Measurements from ENCODE around the gene CRACDL. TPM values are rescaled to one million over a fixed set of nuclear protein-coding genes. Genes with fewer than 3 reads are reported as not detected.

CRACDL gene
- total RNA-seq, 4 donors from 2014 or later = 0.94 to 5.8 (median 1.8) TPM

GRCh38 chr2:98952966-98953365, 16.9 kb upstream of the CRACDL start:
- H3K4me3 ChIP-seq = no peak overlapping the region
- H3K4me1 ChIP-seq = peaks cover 0 to 15% (median 0%) of the 10 kb centered on the region in 3 donors
- ATAC-seq = no peak
- H3K27ac ChIP-seq = no peak overlapping the region
- WGBS, 2 donors (ENCODE audit: low coverage in 1 of 2) = 44 to 59% methylated on average over 2 to 4 of the region's 4 CpGs
- H3K9me3 ChIP-seq = no peaks in the 10 kb centered on the region
- peaks cover 12% of the 10 kb centered on the region for H3K27me3 ChIP-seq
- TF ChIP-seq EP300 (IDR thresholded peaks at IDR 0.05) = no peak
- TF ChIP-seq POLR2AphosphoS5 (IDR thresholded peaks at IDR 0.05) = no peak
- no peak for TF ChIP-seq POLR2A (IDR thresholded peaks at IDR 0.05)
- no peak for TF ChIP-seq CTCF (IDR thresholded peaks at IDR 0.05)
- no peaks in the 10 kb centered on the region for H3K36me3 ChIP-seq

- WGBS, 2 donors (ENCODE audit: low coverage in 1 of 2) = 50% methylated on average over 5 of the region's 5 CpGs; no CpG with 5 or more reads in 1 of the 2 donors
- Histone ChIP-seq H3K4me1 (peaks cover 0 to 16% (median 0%) of the 10 kb centered on the region in 3 donors), H3K27ac (no peak overlapping the region), H3K9me3 (no peaks in the 10 kb centered on the region), H3K27me3 (peaks cover 6% of the 10 kb centered on the region), H3K4me3 (no peak overlapping the region), H3K36me3 (no peaks in the 10 kb centered on the region)
- TF ChIP-seq EP300 (IDR thresholded peaks at IDR 0.05) (no peak), CTCF (IDR thresholded peaks at IDR 0.05) (no peak), POLR2A (IDR thresholded peaks at IDR 0.05) (no peak), POLR2AphosphoS5 (IDR thresholded peaks at IDR 0.05) (no peak)
- ATAC-seq = no peak
These were observed 13.1 kb upstream of the CRACDL start for GRCh38 chr2:98948956-98949739.

GRCh38 chr2:98947554-98947953, 11.5 kb upstream of the CRACDL start:
- Histone ChIP-seq H3K4me1 (peaks cover 0 to 16% (median 0%) of the 10 kb centered on the region in 3 donors), H3K9me3 (no peaks in the 10 kb centered on the region), H3K36me3 (no peaks in the 10 kb centered on the region), H3K4me3 (no peak overlapping the region), H3K27ac (no peak overlapping the region), H3K27me3 (peaks cover 6% of the 10 kb centered on the region)
- TF ChIP-seq POLR2AphosphoS5 (IDR thresholded peaks at IDR 0.05) (no peak), POLR2A (IDR thresholded peaks at IDR 0.05) (no peak), EP300 (IDR thresholded peaks at IDR 0.05) (no peak), CTCF (IDR thresholded peaks at IDR 0.05) (no peak)
- ATAC-seq = no peak
- 58 to 76% methylated on average over 7 to 8 of the region's 8 CpGs for WGBS, 2 donors (ENCODE audit: low coverage in 1 of 2)

DNA sequence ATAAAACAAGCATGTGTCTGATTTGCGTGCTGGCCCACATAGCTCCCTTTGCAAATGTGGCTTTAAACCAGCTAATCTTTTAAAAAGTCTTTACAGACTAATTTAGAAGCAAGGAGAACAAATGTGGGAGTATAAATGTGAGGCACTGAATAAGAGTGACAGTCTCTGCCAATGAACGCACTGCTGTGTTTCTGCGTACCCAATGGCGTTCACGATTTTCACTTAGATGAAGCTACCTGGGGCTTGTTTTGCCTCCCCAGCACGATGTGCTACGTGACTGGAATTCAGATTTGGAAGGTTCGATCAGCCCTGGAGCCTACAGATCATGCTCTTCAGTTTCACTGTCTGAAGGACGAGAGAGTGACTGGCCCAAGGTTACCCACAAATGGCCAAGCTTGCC, 10.8 kb upstream of the CRACDL start:
- TF ChIP-seq CTCF (IDR thresholded peaks at IDR 0.05) (no peak), POLR2A (IDR thresholded peaks at IDR 0.05) (no peak), POLR2AphosphoS5 (IDR thresholded peaks at IDR 0.05) (no peak), EP300 (IDR thresholded peaks at IDR 0.05) (no peak)
- H3K4me1 ChIP-seq = peaks cover 0 to 16% (median 0%) of the 10 kb centered on the region in 3 donors

DNA sequence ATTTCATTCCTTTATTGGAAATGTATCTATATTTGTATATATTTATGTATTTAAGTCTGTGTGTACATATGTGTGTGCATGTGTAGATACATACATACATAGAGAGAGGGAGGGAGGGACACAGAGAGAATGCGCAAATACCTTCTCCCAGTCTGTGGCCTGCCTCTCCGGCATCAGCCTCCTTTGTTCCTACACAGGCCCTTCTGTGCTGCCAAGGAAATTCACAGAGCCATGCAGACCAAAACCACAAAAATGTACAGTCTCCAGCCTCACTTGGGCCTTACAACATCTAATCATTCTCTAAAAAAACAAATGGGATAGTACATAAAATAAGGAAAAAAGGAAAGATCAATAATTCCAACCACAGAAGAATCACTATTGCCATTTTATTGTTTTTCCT, 8.8 kb upstream of the CRACDL start:
- no peaks in the 10 kb centered on the region for H3K9me3 ChIP-seq
- H3K36me3 ChIP-seq = no peaks in the 10 kb centered on the region
- 93 to 100% methylated on average over 2 of the region's 2 CpGs for WGBS, 2 donors (ENCODE audit: low coverage in 1 of 2)
- peaks cover 0 to 16% (median 0%) of the 10 kb centered on the region in 3 donors for H3K4me1 ChIP-seq
- H3K4me3 ChIP-seq = no peak overlapping the region
- TF ChIP-seq CTCF (IDR thresholded peaks at IDR 0.05) (no peak), EP300 (IDR thresholded peaks at IDR 0.05) (no peak), POLR2A (IDR thresholded peaks at IDR 0.05) (no peak), POLR2AphosphoS5 (IDR thresholded peaks at IDR 0.05) (no peak)
- H3K27me3 ChIP-seq = no peaks in the 10 kb centered on the region
- ATAC-seq = no peak
- no peak overlapping the region for H3K27ac ChIP-seq

More for the DNA sequence above, 10.8 kb upstream of the CRACDL start:
- Histone ChIP-seq H3K36me3 (no peaks in the 10 kb centered on the region), H3K4me3 (no peak overlapping the region), H3K9me3 (no peaks in the 10 kb centered on the region), H3K27ac (no peak overlapping the region), H3K27me3 (peaks cover 4% of the 10 kb centered on the region)
- 87 to 96% methylated on average over 9 of the region's 9 CpGs for WGBS, 2 donors (ENCODE audit: low coverage in 1 of 2)
- no peak for ATAC-seq

All from gastroesophageal sphincter (tissue), 4 donors.